HUES64 (cell line): ENCODE measurements around the gene KCNG2.

Source experiments
- H3K27ac ChIP-seq: 2 replicates; pipeline ENCODE4 v1.7.0; 2013; ENCODE audit warnings: low read depth, low read length, inconsistent platforms
- H3K27me3 ChIP-seq: 2 replicates; pipeline ENCODE4 v1.6.1; 2013; ENCODE audit warnings: mild to moderate bottlenecking, low read length; ENCODE audit not compliant: insufficient read depth
- H3K36me3 ChIP-seq: 2 replicates; pipeline ENCODE4 v1.6.1; 2013; ENCODE audit warnings: mild to moderate bottlenecking, low read length; ENCODE audit not compliant: insufficient read depth
- H3K4me1 ChIP-seq: 2 replicates; pipeline ENCODE4 v1.6.1; 2013; ENCODE audit warnings: mild to moderate bottlenecking, low read length, moderate library complexity; ENCODE audit not compliant: insufficient read depth
- H3K4me3 ChIP-seq: 2 replicates; pipeline ENCODE4 v1.5.1; 2013; ENCODE audit warnings: mild to moderate bottlenecking, low read length, moderate library complexity
- H3K9ac ChIP-seq: 2 replicates; pipeline ENCODE4 v1.6.1; 2013; ENCODE audit warnings: mild to moderate bottlenecking, low read depth, low read length
- H3K9me3 ChIP-seq: 2 replicates; pipeline ENCODE4 v1.6.1; 2013; ENCODE audit warnings: low read depth, low read length; ENCODE audit not compliant: insufficient read depth
- WGBS: fragments of 150-250, 120-280 bp; methylation state at CpG from one replicate; pipeline ENCODE4 v1.1.7; 2013; ENCODE audit warnings: missing lambda C conversion rate; 5-methylcytosine and 5-hydroxymethylcytosine counted together

The KCNG2 gene

DNA sequence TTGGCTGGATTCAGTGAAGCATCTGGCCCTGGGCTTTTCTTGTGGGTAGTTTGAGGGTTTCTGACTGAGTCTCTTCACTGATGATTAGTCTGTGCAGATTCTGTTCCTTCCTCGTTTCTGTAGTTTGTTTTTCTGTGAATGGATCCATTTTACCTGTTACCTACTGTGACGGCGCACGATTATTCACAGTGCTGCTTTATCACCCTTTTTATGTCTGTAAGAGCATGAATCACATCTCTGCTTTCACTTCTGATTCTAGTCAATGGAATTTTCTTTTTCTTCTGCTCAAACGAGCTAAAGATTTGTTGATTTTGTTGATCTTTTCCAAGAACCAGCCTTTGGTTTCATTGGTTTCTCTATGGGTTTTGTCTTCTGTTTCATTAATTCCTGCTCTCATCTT, 92.9 kb downstream of the KCNG2 start:
- 75% methylated on average over 5 of the region's 5 CpGs for WGBS
- H3K9me3 ChIP-seq: peaks cover 60% of the 10 kb centered on the region

DNA sequence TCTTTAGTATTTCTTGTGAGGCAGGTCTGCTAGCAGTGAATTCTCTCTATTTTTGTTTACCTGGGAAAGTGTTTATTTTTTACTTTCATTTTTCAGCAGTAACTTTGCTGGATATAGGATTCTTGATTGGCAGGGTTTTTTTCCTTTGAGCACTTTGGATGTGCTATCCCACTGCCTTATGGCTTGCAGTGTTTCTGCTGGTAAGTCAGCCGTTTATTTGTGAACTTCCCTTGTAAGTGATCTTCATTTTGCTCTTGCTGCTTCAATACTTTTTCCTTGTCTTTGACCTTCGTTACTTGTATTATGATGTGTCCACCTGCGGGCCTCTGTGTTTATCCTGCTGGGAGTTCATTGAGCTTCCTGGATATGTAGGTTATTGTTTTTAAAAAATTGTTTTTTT, 99.0 kb downstream of the KCNG2 start:
- 90% methylated on average over 3 of the region's 3 CpGs for WGBS
- no peaks in the 10 kb centered on the region for H3K27me3 ChIP-seq
- H3K4me1 ChIP-seq: no peaks in the 10 kb centered on the region
- H3K36me3 ChIP-seq: no peaks in the 10 kb centered on the region
- H3K4me3 ChIP-seq: no peak overlapping the region
- H3K27ac ChIP-seq: no peak overlapping the region
- peaks cover 75% of the 10 kb centered on the region for H3K9me3 ChIP-seq
- no peak overlapping the region for H3K9ac ChIP-seq

More for the DNA sequence above, 92.9 kb downstream of the KCNG2 start:
- Histone ChIP-seq H3K27me3 (no peaks in the 10 kb centered on the region), H3K27ac (no peak overlapping the region), H3K4me3 (no peak overlapping the region), H3K4me1 (no peaks in the 10 kb centered on the region), H3K36me3 (no peaks in the 10 kb centered on the region), H3K9ac (no peak overlapping the region)

DNA sequence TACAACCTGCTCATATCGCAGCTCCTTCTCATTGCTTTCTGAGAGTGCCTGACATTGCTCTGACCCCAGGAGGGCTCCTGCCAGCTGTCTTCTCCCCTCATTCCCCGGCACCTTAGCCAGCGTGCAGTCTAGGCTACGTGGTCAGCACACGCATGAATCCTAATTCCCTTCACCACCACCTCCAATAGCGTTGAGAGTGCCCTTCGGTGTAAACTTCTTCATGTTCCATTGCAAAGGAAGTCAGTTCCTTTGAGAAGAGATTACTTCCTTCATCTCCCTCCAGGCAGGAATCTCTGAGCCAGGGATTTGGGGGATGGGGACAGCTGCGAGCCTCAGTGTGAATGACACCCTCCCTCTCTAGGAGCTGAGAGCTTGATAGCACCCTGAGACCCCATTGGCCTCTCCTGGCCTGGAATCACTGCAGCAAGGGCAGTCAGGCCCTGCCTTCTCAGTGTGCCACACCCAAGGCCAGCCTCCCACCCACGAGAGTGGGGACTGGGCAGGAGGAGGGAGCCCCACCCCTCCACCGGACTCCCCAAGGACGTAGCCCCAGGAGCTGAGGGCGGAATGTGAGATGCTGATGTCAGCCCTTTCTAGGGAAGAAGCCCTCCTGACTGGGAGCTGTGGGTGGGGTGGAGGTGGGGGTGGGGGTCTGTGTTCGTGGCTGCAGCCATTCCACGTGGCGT, 100.3 kb downstream of the KCNG2 start:
- no peaks in the 10 kb centered on the region for H3K36me3 ChIP-seq
- no peaks in the 10 kb centered on the region for H3K27me3 ChIP-seq
- no peak overlapping the region for H3K9ac ChIP-seq
- 95% methylated on average over 14 of the region's 15 CpGs for WGBS
- H3K27ac ChIP-seq: no peak overlapping the region
- no peak overlapping the region for H3K4me3 ChIP-seq
- H3K4me1 ChIP-seq: no peaks in the 10 kb centered on the region
- peaks cover 64% of the 10 kb centered on the region for H3K9me3 ChIP-seq

- WGBS: 97% methylated on average over 70 of the region's 70 CpGs
- Histone ChIP-seq H3K4me3 (no peak overlapping the region), H3K9me3 (peaks cover 54% of the 10 kb centered on the region), H3K4me1 (no peaks in the 10 kb centered on the region), H3K27me3 (no peaks in the 10 kb centered on the region), H3K27ac (no peak overlapping the region), H3K9ac (no peak overlapping the region), H3K36me3 (no peaks in the 10 kb centered on the region)
These were observed 101.3 kb downstream of the KCNG2 start for GRCh38 chr18:79898952-79899608.

DNA sequence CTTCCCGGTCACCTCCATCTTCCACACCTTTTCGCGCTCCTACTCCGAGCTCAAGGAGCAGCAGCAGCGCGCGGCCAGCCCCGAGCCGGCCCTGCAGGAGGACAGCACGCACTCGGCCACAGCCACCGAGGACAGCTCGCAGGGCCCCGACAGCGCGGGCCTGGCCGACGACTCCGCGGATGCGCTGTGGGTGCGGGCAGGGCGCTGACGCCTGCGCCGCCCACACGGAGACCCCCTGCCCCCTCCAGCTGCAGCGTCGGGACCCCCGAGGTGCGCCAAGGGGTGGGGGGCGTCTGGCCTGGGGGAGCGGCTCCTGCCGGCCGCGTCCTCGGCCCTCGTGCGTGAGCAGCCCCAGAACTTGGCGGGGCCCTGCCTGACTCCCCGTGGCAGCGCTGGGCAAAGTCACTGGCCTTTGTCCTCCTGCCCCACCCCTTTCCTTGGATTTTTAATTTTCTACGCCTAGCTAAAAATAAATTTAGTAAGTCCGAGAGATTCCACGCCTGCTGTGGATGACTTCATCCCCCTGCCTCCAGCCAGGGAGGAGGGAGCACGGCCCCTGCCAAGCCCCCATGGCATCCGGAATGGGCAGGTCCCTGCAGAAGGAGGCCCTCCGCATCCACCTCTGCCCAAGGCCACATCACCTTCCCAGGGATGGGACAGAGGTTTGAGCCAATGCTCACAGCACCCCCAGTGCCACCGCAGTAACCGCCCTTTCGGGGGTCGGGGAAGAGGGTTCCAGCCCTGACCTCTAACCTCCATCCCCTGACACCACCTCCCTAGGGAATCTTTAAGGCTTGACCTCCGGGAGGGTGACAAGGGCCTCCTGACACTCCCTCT, 102.1 kb downstream of the KCNG2 start:
- Histone ChIP-seq H3K4me3 (no peak overlapping the region), H3K4me1 (no peaks in the 10 kb centered on the region), H3K27ac (no peak overlapping the region), H3K9ac (no peak overlapping the region), H3K27me3 (no peaks in the 10 kb centered on the region), H3K36me3 (no peaks in the 10 kb centered on the region), H3K9me3 (peaks cover 47% of the 10 kb centered on the region)
- WGBS: 96% methylated on average over 53 of the region's 53 CpGs

DNA sequence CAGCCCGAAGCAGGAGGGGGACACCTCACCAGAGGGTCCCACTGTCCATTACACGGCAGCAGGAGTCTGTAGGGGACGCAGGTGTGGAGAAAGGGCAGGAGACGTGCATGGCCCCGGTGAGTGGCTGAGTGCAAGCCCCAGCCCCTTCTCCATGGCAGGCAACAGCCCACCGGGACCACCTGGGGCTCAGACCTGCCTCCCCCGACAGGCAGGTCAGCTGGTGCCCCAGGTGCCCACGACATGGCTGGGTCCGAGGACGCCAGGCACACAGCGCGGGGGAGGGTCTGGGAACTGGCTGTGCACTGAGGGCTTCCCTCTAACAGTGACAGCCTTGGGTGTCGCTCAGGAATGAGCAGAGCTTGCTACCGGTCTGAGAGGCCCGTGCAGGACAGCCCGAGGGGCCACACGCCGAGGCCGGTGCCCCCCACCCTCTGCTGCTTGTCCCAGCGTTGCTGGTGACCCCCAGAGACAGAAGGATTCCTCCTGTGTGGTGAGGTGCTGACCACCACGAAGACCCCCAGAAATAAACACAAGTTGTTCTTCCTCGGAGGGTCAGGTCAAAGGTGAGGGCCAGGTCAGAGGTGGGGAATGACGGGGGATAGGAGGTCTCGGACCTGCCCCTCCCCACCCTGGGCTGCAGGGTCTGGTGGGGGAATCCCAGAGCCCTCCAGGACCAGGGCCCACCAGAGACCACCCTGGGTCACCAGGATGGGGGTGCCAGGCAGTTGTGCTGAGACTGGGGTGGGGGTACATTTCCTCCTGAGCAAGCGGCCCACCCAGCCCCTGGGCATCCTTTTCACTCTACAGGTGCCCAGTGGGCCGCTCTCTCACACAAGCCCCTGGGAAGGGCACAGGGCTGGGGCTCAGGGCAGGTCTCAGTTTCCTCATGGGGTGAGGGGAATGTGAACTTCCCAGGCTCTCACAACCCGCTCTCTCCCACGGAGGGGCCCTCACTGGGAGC, 103.2 kb downstream of the KCNG2 start:
- Histone ChIP-seq H3K4me1 (no peaks in the 10 kb centered on the region), H3K9ac (no peak overlapping the region), H3K27me3 (no peaks in the 10 kb centered on the region), H3K36me3 (no peaks in the 10 kb centered on the region), H3K4me3 (no peak overlapping the region), H3K9me3 (peaks cover 37% of the 10 kb centered on the region), H3K27ac (no peak overlapping the region)
- WGBS: 94% methylated on average over 27 of the region's 28 CpGs

DNA sequence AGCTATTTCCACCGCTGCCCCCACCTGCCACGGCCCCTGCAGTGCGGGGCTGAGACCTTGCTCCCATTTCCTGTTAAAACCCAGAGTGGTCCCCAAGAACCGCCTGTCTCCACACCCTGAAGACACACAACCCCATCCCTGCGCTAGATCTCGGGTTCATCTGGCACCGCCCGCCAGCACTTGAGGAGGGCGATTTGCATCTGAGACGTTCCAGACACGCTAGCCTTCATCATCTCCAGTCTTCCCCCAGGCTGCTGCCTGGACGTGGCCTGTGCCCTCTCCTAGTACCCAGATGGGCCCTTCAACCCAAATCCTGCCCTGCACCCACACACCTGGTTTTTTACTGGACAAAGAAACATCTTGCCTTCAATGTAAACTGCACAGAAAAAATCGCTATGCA, 103.9 kb downstream of the KCNG2 start:
- H3K4me3 ChIP-seq: no peak overlapping the region
- H3K4me1 ChIP-seq: no peaks in the 10 kb centered on the region
- H3K9me3 ChIP-seq: peaks cover 31% of the 10 kb centered on the region
- H3K27me3 ChIP-seq: no peaks in the 10 kb centered on the region
- WGBS: 95% methylated on average over 13 of the region's 13 CpGs
- no peak overlapping the region for H3K9ac ChIP-seq
- H3K36me3 ChIP-seq: no peaks in the 10 kb centered on the region
- no peak overlapping the region for H3K27ac ChIP-seq

DNA sequence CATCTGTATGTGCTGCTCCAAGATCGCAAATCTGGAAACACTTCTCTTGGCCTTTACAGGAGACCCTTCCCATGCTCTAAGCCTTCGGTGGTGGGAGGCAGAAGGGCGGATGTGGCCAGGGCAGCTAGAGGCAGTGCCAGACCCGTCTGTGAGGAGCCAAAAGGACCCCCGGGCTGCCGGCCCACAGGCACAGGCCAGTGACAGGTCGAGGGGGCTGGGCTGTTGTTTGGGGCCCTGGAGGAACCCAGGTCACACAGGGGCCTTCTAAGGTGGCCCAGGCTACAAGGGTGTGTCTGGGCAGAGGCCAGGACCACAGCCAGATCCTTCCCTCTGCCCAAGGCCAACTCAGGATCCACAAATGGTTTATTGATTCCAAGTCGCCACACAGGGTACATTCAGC, 104.3 kb downstream of the KCNG2 start:
- Histone ChIP-seq H3K9me3 (peaks cover 27% of the 10 kb centered on the region), H3K9ac (no peak overlapping the region), H3K27me3 (no peaks in the 10 kb centered on the region), H3K4me3 (no peak overlapping the region), H3K27ac (no peak overlapping the region), H3K36me3 (no peaks in the 10 kb centered on the region), H3K4me1 (no peaks in the 10 kb centered on the region)
- 94% methylated on average over 8 of the region's 8 CpGs for WGBS

GRCh38 chr18:79902640-79903039, 104.9 kb downstream of the KCNG2 start:
- no peaks in the 10 kb centered on the region for H3K27me3 ChIP-seq
- H3K27ac ChIP-seq: no peak overlapping the region
- no peaks in the 10 kb centered on the region for H3K4me1 ChIP-seq
- 95% methylated on average over 20 of the region's 20 CpGs for WGBS
- no peak overlapping the region for H3K4me3 ChIP-seq
- no peaks in the 10 kb centered on the region for H3K36me3 ChIP-seq
- H3K9ac ChIP-seq: no peak overlapping the region
- H3K9me3 ChIP-seq: peaks cover 22% of the 10 kb centered on the region

DNA sequence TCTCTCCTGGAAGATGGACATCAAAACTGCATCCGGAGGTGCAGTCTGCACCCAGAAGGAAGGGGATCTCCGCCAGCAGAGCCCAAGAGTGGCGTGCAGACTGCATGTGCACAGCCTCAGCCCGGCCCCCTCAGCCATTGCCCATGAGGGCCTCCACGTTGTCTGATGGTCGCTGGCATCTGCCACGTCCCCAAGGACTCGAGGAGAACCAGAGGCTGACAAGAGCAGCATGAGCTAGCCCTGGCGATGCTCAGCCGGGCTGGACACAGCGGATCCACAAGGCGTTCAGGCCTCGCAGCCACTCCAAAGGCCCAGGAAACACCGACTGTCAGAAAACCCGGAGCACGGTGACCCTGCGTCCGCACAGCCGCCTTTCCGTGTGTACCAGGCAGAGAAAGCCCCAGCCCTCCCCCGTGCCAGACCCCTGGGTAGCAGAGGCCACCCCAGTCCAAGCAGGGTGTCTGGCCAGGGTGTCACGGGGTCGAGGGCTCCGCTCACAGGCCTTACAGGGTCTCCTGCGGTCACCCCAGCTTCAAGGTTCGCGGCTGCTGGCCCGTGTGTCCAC, 105.4 kb downstream of the KCNG2 start:
- H3K27me3 ChIP-seq: no peaks in the 10 kb centered on the region
- no peaks in the 10 kb centered on the region for H3K36me3 ChIP-seq
- H3K27ac ChIP-seq: no peak overlapping the region
- H3K9me3 ChIP-seq: peaks cover 16% of the 10 kb centered on the region
- no peak overlapping the region for H3K9ac ChIP-seq
- WGBS: 96% methylated on average over 28 of the region's 28 CpGs
- no peaks in the 10 kb centered on the region for H3K4me1 ChIP-seq
- no peak overlapping the region for H3K4me3 ChIP-seq
